MM.1S (cell line): ENCODE results near the gene RPL10.

Experiments used
- DNase-seq: peaks from one replicate; pipeline ENCODE4 v3.0.0-alpha.2; 2015
- H2AFZ ChIP-seq: fragments of 300-600 bp; sonication (generic); 2 replicates; pipeline ENCODE4 v1.6.0; 2016; ENCODE audit warnings: antibody characterized with exemption, low read length
- H3F3A ChIP-seq: fragments of 300-600 bp; sonication (generic); 2 replicates; pipeline ENCODE4 v1.6.1; 2016; ENCODE audit warnings: mild to moderate bottlenecking, antibody characterized with exemption, low read length, moderate library complexity, mixed read lengths; ENCODE audit not compliant: insufficient read depth
- H3K27ac ChIP-seq: fragments of 300-600 bp; sonication (generic); 2 replicates; pipeline ENCODE4 v1.5.1; 2016; ENCODE audit warnings: mild to moderate bottlenecking, low read length
- H3K27me3 ChIP-seq: fragments of 300-600 bp; sonication (generic); replicated peaks from 2 replicates; pipeline ENCODE4 v1.6.0; 2016; ENCODE audit warnings: low read length; ENCODE audit not compliant: insufficient read depth
- H3K36me3 ChIP-seq: fragments of 300-600 bp; sonication (generic); replicated peaks from 2 replicates; pipeline ENCODE4 v1.6.1; 2016; ENCODE audit warnings: mild to moderate bottlenecking, low read length, mixed read lengths; ENCODE audit not compliant: insufficient read depth
- H3K4me1 ChIP-seq: fragments of 300-600 bp; sonication (generic); 2 replicates; pipeline ENCODE4 v1.6.1; 2016; ENCODE audit warnings: low read length, mixed read lengths
- H3K4me2 ChIP-seq: fragments of 300-600 bp; sonication (generic); 2 replicates; pipeline ENCODE4 v1.6.0; 2016; ENCODE audit warnings: low read depth, low read length
- H3K4me3 ChIP-seq: fragments of 300-600 bp; sonication (generic); 2 replicates; pipeline ENCODE4 v1.5.1; 2016; ENCODE audit warnings: low read length, mixed read lengths
- H3K79me2 ChIP-seq: fragments of 300-600 bp; sonication (generic); 2 replicates; pipeline ENCODE4 v1.6.1; 2016; ENCODE audit warnings: mixed run types, low read length, mixed read lengths
- H3K9ac ChIP-seq: fragments of 300-600 bp; sonication (generic); 2 replicates; pipeline ENCODE4 v1.6.1; 2016; ENCODE audit warnings: low read length, mixed read lengths
- H3K9me2 ChIP-seq: fragments of 300-600 bp; sonication (generic); replicated peaks from 2 replicates; pipeline ENCODE4 v1.6.1; 2016; ENCODE audit warnings: mild to moderate bottlenecking, low read length, mixed read lengths; ENCODE audit not compliant: insufficient read depth
- H3K9me3 ChIP-seq: fragments of 300-600 bp; sonication (generic); replicated peaks from 2 replicates; pipeline ENCODE4 v1.6.1; 2016; ENCODE audit warnings: mild to moderate bottlenecking, low read length, mixed read lengths; ENCODE audit not compliant: insufficient read depth
- H4K20me1 ChIP-seq: fragments of 300-600 bp; sonication (generic); 2 replicates; pipeline ENCODE4 v1.6.1; 2016; ENCODE audit warnings: mild to moderate bottlenecking, low read length, moderate library complexity, mixed read lengths; ENCODE audit not compliant: insufficient read depth
- EZH2 ChIP-seq: fragments of 300-600 bp; sonication (generic); optimal IDR thresholded peaks from 2 replicates; pipeline ENCODE3; 2017; ENCODE audit warnings: low read depth, mild to moderate bottlenecking, antibody characterized with exemption, low read length, mixed read lengths
- EZH2phosphoT487 ChIP-seq: fragments of 300-600 bp; sonication (generic); IDR thresholded peaks from 2 replicates; pipeline ENCODE4 v1.6.1; 2018; ENCODE audit warnings: antibody characterized with exemption, low read length
- TF ChIP-seq, protein P1 (sequence below): fragments of 300-600 bp; sonication (generic); IDR thresholded peaks from 2 replicates; pipeline ENCODE4 v1.5.1; 2016; ENCODE audit warnings: antibody characterized with exemption, low read length, mixed read lengths

The RPL10 gene

DNA sequence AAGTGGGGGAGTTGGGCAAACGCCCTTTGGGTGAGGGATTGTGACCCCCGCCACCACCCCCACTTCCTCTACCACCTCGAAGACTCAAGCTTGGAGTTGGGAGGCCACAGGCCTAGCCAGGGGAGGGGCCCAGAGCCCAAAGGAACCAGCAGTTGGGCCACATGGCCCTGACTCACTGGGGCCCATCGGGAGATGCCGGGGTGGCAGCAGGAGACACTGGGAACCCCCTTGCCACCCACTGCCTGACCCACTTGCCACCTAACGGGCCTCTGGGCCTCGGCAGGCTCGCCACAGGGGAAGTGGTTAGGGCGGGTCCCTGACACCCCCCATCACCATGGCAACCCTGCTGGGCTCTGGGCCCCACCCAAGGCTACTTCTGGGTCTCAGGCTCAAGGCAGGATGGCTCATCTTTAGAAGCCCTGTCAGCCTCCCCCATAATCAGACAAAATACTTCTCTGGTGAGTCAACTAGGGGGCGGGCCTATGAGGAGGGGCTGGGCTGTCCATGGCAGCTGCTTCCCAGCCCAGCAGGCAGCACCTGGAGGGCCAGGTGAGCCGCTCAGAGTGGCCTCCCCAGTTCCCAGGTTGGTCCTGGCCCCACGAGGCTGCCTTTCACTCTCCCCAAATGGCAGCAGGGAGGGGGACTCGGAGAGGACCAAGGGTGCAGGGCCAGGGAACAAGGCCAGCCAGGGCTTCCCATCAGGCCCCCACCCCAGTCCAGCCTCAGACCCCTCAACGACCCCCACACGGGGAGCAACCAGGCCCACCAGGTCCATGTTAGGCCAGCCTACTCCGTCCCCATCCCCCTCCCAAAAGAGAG, 29.3 kb upstream of the RPL10 start:
- Histone ChIP-seq H3K4me2 (peak overlapping the region; percentile 34; the same call in 1 of the 2 replicates), H3K27me3 (no peaks in the 10 kb centered on the region), H3K9ac (peak overlapping the region; percentile 16; the same call in 1 of the 2 replicates), H3K9me2 (no peaks in the 10 kb centered on the region), H3F3A (no peaks in the 10 kb centered on the region), H3K4me3 (no peak overlapping the region), H3K79me2 (peaks cover 36% of the 10 kb centered on the region), H3K9me3 (no peaks in the 10 kb centered on the region), H2AFZ (no peak overlapping the region), H3K27ac (no peak overlapping the region; the same call in 1 of the 2 replicates), H3K36me3 (no peaks in the 10 kb centered on the region), H3K4me1 (peaks cover 8% of the 10 kb centered on the region; the same call in 1 of the 2 replicates), H4K20me1 (no peaks in the 10 kb centered on the region)
- DNase-seq, result peak; percentile 18
- TF ChIP-seq, protein P1, sequence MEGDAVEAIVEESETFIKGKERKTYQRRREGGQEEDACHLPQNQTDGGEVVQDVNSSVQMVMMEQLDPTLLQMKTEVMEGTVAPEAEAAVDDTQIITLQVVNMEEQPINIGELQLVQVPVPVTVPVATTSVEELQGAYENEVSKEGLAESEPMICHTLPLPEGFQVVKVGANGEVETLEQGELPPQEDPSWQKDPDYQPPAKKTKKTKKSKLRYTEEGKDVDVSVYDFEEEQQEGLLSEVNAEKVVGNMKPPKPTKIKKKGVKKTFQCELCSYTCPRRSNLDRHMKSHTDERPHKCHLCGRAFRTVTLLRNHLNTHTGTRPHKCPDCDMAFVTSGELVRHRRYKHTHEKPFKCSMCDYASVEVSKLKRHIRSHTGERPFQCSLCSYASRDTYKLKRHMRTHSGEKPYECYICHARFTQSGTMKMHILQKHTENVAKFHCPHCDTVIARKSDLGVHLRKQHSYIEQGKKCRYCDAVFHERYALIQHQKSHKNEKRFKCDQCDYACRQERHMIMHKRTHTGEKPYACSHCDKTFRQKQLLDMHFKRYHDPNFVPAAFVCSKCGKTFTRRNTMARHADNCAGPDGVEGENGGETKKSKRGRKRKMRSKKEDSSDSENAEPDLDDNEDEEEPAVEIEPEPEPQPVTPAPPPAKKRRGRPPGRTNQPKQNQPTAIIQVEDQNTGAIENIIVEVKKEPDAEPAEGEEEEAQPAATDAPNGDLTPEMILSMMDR, result no peak

DNA sequence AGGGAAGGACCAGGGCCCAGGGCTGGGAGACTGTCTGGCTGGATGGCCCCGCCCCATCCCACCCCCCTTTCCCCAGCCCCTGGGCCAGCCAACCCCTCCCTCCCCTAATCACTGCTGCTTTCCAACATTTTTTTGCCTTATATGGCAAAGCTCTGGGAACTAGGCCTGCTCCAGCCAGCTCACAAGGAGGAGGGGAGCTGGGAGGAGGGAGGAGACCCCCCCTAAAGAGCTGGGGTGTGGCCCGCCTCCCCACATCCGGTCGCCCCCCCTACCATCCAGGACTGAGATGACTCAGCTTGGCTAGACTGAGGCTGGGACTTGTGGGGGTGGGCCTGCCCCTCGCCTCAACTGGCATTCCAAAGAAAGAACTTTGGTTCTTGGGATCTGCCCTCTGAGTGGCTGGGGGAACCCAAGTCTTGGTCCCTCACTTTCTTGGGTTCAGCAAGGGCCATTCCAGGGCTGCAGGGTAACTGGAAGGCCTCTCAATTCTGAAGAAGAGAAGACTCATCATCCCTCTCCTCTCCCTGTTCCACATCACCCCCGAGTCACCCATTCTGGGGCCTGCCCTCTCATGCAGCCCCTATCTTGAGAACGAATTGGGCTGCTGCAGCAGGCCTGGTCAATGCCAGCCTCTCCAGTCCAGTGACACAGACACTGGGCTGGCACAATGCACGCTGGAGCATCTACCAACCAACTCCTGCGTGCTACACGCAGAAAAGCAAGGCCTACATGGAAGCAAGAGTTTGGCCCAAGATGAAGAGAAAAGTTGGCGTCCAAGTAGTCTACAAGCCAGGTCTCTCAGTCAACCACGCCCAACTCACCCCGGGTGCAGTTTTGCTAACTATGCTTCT, 28.5 kb upstream of the RPL10 start:
- Histone ChIP-seq H3K9me2 (no peaks in the 10 kb centered on the region), H3K79me2 (peaks cover 36% of the 10 kb centered on the region), H3K4me3 (peak overlapping the region; percentile 73), H3K36me3 (no peaks in the 10 kb centered on the region), H3K9ac (peak overlapping the region; percentile 55), H3F3A (no peaks in the 10 kb centered on the region), H4K20me1 (no peaks in the 10 kb centered on the region), H3K4me1 (peaks cover 11% of the 10 kb centered on the region; the same call in 1 of the 2 replicates), H3K27me3 (no peaks in the 10 kb centered on the region), H3K27ac (no peak overlapping the region), H3K4me2 (peak overlapping the region; percentile 79), H2AFZ (no peak overlapping the region), H3K9me3 (no peaks in the 10 kb centered on the region)
- no peak for DNase-seq
- TF ChIP-seq EZH2phosphoT487 (no peak), EZH2 (no peak)
- TF ChIP-seq, protein P1, result no peak

DNA sequence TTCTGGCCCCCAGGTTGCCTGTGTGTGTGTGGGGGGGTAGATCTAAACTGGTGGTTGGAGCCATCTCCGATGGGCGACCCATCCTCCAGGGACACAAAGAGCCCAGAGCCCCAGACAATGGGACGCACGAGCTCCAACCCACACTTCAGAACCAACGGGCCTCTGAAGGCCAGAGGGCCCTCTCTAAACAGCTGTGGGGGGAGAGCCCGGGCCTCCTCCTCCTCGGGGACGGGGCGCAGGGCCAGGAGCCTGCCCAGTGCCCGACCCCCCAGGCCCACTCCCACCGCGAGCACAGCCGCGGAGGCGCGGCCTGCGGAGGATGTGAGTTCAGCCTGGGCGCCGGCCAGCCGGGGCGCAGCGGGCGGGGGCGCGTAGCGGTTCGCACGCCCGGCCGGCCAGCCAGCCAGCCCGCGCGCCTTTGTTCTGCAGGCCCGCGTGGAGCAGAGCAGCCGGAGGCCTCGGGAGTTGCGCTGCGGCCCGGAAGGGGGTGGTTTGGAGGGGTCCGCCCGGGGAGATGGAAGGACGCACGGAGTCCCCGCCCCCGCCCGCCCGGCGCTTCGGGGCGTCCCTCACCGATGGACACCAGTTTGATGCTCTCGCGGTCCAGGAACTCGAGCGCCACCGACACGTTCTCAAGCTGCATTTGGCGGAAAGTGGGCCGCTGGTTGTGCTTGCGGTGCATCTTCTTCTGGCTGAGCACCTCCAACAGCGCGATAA, 27.7 kb upstream of the RPL10 start:
- DNase-seq, result no peak
- Histone ChIP-seq H3K9me3 (no peaks in the 10 kb centered on the region), H3K9me2 (no peaks in the 10 kb centered on the region), H3K79me2 (peaks cover 36% of the 10 kb centered on the region), H3K9ac (peak overlapping the region; percentile 55), H3K27ac (no peak overlapping the region), H3K4me3 (peak overlapping the region; percentile 73), H4K20me1 (no peaks in the 10 kb centered on the region), H3K4me2 (peak overlapping the region; percentile 79), H3K27me3 (no peaks in the 10 kb centered on the region), H3K36me3 (no peaks in the 10 kb centered on the region), H2AFZ (no peak overlapping the region), H3F3A (no peaks in the 10 kb centered on the region), H3K4me1 (peaks cover 11% of the 10 kb centered on the region; the same call in 1 of the 2 replicates)
- TF ChIP-seq, protein P1, result no peak
- TF ChIP-seq EZH2phosphoT487 (no peak), EZH2 (no peak)
